Spinal cord (tissue), 10 donors: ENCODE data around the gene MOB3A. TPM values are rescaled to one million over a fixed set of nuclear protein-coding genes. Genes with fewer than 3 reads are reported as not detected.
"Not testable (repeated sequence)": the region's sequence is repeated elsewhere in the genome, so short reads cannot be mapped to it uniquely, and the experiment has no call there.

Source experiments
- DNase-seq, 6 donors: peaks; one replicate each; pipeline versions ENCODE4 v3.0.0 to v3.0.0-alpha.2; 2013 to 2015; ENCODE audit warnings: low spot score in 6 of 6, low read depth in 4 of 6
- H3K27ac ChIP-seq: one replicate; pipeline ENCODE4 v1.5.1; 2013; ENCODE audit warnings: low read depth, low read length, control low read depth
- H3K27me3 ChIP-seq: one replicate; pipeline ENCODE4 v1.6.1; 2013; ENCODE audit warnings: low read length; ENCODE audit not compliant: control insufficient read depth, insufficient read depth
- H3K36me3 ChIP-seq: one replicate; pipeline ENCODE4 v1.6.1; 2013; ENCODE audit warnings: low read length; ENCODE audit not compliant: control insufficient read depth, insufficient read depth
- H3K4me1 ChIP-seq: one replicate; pipeline ENCODE4 v1.6.1; 2013; ENCODE audit warnings: low read length; ENCODE audit not compliant: control insufficient read depth, insufficient read depth
- H3K4me3 ChIP-seq: one replicate; pipeline ENCODE4 v1.5.1; 2013; ENCODE audit warnings: low read depth, low read length, control low read depth
- H3K9me3 ChIP-seq: one replicate; pipeline ENCODE4 v1.6.1; 2013; ENCODE audit warnings: low read length; ENCODE audit not compliant: control insufficient read depth, insufficient read depth
- WGBS: methylation state at CpG from one replicate; pipeline ENCODE4 v1.1.5; 2013; ENCODE audit warnings: missing lambda C conversion rate; ENCODE audit not compliant: insufficient coverage; 5-methylcytosine and 5-hydroxymethylcytosine counted together
- polyA plus RNA-seq, 2 donors: library from polyadenylated mRNA; unstranded; fragments of 120-200 nt; gene quantifications; one replicate each; pipeline ENCODE4 v1.2.1, GENCODE V29; 2013; ENCODE audit not compliant: insufficient read length in 2 of 2
- total RNA-seq, 2 donors: library from RNA; depleted of rRNA in 1 of 2; stranded (reverse); fragments of 120-200 nt in 1 of 2; fragments of >200 nt in 1 of 2; gene quantifications; one replicate each; pipeline versions ENCODE4 v1.2.3 to v1.2.4, GENCODE V29; 2013 to 2014
- donor health status: healthy.

MOB3A gene
- total and polyA plus RNA-seq, 4 donors: 13.3 to 39.4 (median 22.9) TPM

DNA sequence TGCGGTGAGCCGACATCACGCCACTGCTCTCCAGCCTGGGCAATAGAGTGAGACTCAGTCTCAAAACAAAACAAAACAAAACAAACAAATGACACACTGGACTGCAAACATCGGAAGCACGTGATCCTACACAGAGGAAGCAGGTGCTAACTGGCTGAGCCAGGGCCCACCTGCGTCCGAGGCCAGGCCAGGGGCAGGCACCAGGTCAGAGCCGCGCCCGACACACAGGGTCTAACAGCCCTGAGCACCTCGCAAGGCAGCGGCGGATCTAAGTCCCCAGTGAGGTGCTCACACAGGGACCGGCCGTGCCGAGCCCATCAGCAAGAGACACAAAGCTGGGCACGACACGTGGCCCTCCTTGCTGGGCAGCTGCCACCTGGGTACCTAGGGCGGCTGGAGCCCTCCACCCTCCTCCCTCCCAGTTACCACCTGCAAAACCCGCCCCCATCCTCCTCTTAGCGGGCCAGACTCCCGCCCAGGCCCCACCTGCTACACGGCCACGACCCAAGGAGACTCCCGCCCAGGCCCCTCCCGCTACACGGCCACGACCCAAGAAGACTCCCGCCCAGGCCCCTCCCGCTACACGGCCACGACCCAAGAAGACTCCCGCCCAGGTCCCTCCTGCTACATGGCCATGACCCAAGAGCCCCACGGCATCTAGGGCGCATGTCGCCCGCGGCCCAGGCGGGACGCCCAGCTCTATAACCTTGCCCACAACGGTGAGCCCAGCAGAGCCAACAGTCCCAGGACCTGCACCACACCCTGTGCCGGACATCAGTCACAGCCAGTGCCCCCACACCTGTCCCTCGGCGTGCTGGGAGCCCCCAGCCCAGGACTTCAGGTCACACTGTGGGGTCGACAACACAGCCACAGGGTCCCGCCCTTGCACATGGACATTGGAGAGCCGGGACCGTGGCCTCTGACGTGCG is 39.6 kb upstream of the MOB3A start:
- Histone ChIP-seq H3K27ac (no peak overlapping the region), H3K36me3 (peaks cover 84% of the 10 kb centered on the region), H3K4me3 (no peak overlapping the region), H3K4me1 (peaks cover 5% of the 10 kb centered on the region), H3K27me3 (no peaks in the 10 kb centered on the region), H3K9me3 (no peaks in the 10 kb centered on the region)
- WGBS: 93% methylated on average over 49 of the region's 50 CpGs
- DNase-seq: no peak

DNA sequence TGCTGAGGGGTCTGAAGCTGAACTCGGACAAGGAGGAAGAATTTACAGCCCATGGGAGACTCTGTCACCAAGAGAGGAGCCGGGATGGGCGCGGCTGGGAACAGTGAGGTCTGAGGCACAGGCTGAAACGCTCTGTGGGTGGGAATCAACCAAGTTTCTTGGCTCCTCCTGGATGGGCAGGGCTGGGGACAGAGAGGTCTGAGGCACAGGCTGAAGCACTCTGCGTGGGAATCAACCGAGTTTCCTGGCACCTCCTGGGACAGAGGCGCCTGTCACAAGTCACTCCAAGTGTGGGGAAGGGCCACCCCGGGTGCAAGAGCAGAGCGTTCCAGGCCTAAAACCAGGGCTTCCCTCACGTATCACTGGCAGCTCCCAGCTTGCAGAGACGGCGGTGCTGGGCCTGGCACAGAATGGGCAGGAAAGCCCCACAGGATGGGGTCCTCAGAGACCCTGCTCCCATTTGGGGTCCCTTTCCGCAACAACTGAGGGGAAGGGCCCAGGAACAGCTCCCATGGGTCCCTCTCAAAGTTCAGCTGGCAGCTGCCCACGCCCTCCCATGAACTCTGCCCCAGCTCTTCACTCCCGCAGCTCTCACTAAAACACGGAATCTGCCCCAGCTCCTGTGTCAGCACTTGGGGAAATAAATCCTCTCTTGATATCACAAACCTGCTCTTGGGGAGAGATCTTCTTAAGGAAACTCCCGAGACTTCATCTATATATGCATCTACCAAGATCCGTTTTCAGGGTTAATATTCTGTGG is 36.8 kb upstream of the MOB3A start:
- no peaks in the 10 kb centered on the region for H3K4me1 ChIP-seq
- H3K9me3 ChIP-seq: no peaks in the 10 kb centered on the region
- peaks cover 79% of the 10 kb centered on the region for H3K36me3 ChIP-seq
- H3K27ac ChIP-seq: no peak overlapping the region
- no peak overlapping the region for H3K4me3 ChIP-seq
- 92% methylated on average over 14 of the region's 19 CpGs for WGBS
- H3K27me3 ChIP-seq: no peaks in the 10 kb centered on the region
- DNase-seq: no peak

DNA sequence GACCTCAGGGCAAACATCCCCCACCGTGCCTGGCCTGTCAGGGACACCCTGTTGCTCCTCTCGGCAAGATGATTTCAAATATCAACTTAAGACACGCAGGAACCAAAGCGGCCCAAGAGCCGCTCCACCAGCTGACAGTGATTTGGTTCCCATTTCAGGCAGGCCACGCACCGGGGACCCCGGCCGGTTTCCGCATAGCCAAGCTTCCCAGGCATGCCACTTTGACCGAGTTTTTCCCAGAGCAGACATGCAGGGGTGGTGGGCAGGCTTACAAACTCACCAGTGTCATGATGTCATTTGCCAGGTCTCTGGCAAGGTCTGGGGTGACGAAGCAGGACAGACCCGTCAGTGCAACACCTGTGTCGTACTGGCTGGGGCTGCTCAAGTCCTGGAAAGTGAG is 36.1 kb upstream of the MOB3A start:
- H3K27ac ChIP-seq: no peak overlapping the region
- WGBS: 95% methylated on average over 14 of the region's 14 CpGs
- H3K4me3 ChIP-seq: no peak overlapping the region

DNA sequence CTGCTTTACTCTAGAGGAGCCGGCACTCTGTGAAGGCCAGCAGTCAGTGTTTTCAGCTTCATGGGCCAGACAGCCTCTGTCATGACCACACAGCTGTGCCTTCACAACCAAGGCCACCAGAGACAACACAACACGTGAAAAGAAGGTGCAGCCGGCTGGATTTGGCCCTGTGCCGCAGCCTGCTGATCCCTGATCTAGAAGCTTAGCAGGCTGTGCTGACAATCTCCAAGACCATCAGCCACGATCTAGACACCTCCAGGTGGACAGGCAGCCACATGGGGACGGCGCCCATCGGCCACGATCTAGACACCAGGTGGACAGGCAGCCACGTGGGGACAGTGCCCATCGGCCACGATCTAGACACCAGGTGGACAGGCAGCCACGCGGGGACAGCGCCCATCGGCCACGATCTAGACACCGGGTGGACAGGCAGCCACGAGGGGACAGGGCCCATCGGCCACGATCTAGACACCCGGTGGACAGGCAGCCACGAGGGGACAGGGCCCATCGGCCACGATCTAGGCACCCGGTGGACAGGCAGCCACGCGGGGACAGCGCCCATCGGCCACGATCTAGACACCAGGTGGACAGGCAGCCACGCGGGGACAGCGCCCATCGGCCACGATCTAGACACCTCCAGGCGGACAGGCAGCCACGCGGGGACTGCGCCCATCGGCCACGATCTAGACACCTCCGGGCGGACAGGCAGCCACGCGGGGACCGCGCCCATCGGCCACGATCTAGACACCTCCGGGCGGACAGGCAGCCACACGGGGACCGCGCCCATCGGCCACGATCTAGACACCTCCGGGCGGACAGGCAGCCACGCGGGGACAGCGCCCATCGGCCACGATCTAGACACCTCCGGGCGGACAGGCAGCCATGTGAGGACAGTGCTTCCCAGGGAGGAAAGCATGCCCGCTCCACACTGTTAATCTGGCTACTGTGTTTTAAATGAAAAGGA is 35.2 kb upstream of the MOB3A start:
- H3K27me3 ChIP-seq, H3K4me1 ChIP-seq, H3K27ac ChIP-seq, DNase-seq, H3K9me3 ChIP-seq, H3K4me3 ChIP-seq: not testable (repeated sequence)
- peaks cover 79% of the 10 kb centered on the region for H3K36me3 ChIP-seq
- 91% methylated on average over 59 of the region's 67 CpGs for WGBS

More for the DNA sequence above, 36.1 kb upstream of the MOB3A start:
- H3K9me3 ChIP-seq: no peaks in the 10 kb centered on the region
- H3K4me1 ChIP-seq: no peaks in the 10 kb centered on the region
- H3K36me3 ChIP-seq: peaks cover 79% of the 10 kb centered on the region
- no peak for DNase-seq
- no peaks in the 10 kb centered on the region for H3K27me3 ChIP-seq

DNA sequence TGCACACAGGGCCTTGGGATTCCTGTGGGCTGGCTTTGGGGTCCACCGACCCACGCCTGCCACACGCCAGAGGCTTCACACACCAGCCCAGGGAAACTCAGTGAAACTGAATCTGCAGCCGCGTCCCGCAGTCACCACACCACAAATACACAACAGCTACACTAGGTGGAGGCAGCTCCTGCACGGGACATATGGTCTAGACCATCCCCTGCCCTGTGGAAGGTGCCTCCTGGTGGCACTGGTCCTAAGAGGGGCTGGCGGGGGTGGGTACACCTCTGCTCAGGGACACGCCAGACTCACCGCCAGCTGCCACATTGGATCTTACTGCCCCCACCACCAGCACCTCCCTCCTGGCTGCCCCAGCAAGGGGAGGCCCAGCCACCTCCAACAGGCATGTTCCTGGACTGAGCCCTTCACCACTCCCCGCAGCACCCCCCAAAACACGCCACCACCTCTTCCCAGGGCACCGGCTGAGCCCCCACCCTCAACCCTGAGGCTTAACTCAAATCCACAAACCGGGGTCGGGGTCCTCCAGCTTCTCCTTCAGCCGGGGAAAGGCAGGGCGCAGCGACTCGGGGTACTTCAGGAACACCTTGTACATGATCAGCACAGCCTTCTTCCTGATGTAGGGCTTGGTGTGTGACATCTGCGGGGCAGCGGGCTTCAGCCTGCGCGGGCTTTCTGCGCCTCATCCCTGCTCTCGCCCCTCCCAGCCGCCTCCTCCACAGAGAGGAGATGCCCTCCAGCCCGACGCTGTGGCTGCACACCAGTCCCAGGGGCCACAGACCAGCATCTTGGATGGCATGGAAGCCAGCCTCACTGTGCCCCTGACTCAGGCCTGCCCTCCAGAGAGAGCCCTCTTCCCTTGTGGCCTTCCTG is 34.0 kb upstream of the MOB3A start:
- peaks cover 74% of the 10 kb centered on the region for H3K36me3 ChIP-seq
- H3K27ac ChIP-seq: no peak overlapping the region

DNA sequence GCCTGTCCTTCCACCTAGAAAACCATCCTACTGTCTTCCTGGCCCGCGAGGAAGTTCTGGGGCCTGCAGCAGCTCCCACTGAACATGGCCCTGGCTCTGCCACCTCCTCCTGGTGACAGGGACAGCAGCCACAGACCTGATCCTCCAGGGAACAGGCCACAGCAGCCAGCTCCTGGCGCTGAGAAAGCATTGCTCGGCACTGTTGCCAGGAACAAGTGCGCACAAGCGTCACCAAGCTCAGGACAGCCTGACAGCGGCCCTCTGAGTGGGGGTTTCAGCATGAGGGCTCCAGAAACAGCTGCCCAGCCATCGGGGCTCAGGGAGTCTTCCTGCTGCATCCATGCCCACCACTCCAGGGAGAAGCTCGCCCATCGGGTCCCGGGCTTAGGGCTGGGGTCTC is 33.4 kb upstream of the MOB3A start:
- H3K9me3 ChIP-seq: no peaks in the 10 kb centered on the region

More for the DNA sequence above, 34.0 kb upstream of the MOB3A start:
- no peak overlapping the region for H3K4me3 ChIP-seq
- 97% methylated on average over 28 of the region's 28 CpGs for WGBS
- DNase-seq: no peak
- H3K4me1 ChIP-seq: no peaks in the 10 kb centered on the region
- no peaks in the 10 kb centered on the region for H3K9me3 ChIP-seq
- H3K27me3 ChIP-seq: no peaks in the 10 kb centered on the region

DNA sequence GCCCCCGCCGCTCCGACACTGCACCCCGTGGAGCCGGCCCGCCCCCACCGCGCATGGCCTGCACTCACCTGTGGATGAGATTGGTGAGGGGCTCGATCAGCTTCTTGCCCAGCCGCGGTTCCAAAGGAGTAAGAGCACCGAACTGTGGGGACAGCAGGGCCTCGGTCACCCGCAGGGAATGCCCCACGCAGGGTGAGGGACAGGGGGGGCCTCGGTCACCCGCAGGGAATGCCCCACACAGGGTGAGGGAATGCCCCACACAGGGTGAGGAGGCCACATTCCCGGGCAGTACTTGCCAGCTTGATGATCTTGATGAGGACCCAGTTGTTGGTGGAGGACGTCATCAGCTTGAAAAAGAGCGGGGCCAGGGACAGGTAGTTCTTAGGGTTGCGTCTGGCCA is 32.9 kb upstream of the MOB3A start:
- no peaks in the 10 kb centered on the region for H3K4me1 ChIP-seq
- 97% methylated on average over 15 of the region's 21 CpGs for WGBS
- H3K9me3 ChIP-seq: no peaks in the 10 kb centered on the region
- H3K27me3 ChIP-seq: no peaks in the 10 kb centered on the region
- peaks cover 79% of the 10 kb centered on the region for H3K36me3 ChIP-seq
- H3K4me3 ChIP-seq: no peak overlapping the region
- H3K27ac ChIP-seq: no peak overlapping the region
- no peak for DNase-seq

More for the DNA sequence above, 33.4 kb upstream of the MOB3A start:
- 93% methylated on average over 11 of the region's 11 CpGs for WGBS
- Histone ChIP-seq H3K27me3 (no peaks in the 10 kb centered on the region), H3K36me3 (peaks cover 76% of the 10 kb centered on the region), H3K4me1 (no peaks in the 10 kb centered on the region), H3K27ac (no peak overlapping the region), H3K4me3 (no peak overlapping the region)
- no peak for DNase-seq

DNA sequence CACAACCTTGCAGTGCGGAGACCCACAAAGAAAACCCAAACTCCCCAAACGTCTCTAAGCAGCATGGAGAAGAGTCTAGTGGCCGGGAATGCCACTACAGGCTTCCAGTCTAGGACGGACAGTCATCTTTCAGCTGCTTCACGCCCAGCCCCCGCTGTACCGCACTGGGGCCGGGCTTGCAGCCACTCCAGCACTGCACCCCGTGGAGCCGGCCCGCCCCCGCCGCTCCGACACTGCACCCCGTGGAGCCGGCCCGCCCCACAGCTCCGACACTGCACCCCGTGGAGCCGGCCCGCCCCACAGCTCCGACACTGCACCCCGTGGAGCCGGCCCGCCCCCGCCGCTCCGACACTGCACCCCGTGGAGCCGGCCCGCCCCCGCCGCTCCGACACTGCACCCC is 32.1 kb upstream of the MOB3A start:
- not testable (repeated sequence) for H3K27ac ChIP-seq, H3K27me3 ChIP-seq, H3K4me3 ChIP-seq, DNase-seq, H3K9me3 ChIP-seq, H3K4me1 ChIP-seq
- 83% methylated on average over 19 of the region's 34 CpGs for WGBS
- H3K36me3 ChIP-seq: peaks cover 86% of the 10 kb centered on the region
